Measurements from ENCODE around the gene PEAK3.

The PEAK3 gene

DNA sequence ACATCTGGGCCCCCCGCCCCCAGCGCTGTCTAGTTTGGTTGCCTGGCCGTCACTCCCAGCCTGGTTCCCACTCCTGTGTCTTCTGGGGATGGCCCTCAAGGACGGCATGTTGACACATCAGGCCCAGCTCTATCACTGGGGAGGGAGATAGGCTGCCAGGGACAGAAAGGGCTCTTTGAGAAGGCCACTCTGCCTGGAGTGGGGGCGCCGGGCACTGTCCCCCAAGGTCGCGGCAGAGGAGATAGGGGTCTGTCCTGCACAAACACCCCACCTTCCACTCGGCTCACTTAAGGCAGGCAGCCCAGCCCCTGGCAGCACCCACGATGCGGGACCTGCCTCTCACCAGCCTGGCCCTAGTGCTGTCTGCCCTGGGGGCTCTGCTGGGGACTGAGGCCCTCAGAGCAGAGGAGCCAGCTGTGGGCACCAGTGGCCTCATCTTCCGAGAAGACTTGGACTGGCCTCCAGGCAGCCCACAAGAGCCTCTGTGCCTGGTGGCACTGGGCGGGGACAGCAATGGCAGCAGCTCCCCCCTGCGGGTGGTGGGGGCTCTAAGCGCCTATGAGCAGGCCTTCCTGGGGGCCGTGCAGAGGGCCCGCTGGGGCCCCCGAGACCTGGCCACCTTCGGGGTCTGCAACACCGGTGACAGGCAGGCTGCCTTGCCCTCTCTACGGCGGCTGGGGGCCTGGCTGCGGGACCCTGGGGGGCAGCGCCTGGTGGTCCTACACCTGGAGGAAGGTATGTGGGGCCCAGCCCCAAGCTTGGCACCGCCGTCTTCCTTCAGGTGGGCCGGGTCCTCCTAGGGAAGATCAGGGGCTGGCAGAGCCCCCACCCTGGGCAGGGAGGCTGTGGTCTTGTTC lies 32.7 kb downstream of the PEAK3 start, which contains the start of gene AMH:
TSS of gene AMH (plus strand) at position 314 of the 857 bp plus-strand sequence. CDS start at position 324, 10 bp downstream.
- DNase-seq, result no peak

DNA sequence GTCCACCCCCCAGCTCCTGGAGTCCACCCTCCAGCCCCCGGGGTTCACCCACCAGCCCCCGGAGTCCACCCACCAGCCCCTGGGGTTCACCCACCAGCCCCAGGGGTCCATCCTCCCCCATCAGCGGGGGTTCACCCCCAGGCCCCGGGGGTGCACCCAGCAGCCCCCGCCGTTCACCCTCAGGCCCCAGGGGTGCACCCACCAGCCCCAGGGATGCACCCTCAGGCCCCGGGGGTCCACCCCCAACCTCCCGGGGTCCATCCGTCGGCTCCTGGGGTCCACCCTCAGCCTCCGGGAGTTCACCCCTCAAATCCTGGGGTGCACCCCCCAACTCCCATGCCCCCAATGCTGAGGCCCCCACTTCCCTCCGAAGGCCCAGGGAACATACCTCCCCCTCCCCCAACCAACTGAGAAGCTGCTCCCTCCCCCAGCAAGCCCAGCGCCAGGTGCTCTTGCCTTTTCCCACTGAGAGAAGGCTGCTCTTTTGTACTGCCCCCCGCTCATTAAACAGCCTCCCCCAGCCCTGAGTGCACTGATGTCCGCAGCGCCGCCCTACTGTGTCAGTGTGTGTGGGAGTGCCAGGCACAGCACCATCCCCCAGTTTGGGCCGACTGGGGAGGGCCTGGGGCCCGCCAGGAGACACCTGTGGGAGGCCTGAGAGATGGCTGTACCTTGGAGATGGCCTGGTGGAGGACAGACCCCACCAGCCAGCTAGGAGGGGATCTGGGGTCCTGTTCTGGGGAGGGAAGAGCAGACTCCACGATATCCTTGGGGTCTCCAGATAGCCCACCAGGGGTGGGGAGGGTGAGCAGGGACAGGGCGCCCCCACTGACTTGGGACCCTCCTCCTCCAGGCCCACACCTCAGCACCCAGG lies 33.6 kb downstream of the PEAK3 start:
- DNase-seq, result no peak

DNA sequence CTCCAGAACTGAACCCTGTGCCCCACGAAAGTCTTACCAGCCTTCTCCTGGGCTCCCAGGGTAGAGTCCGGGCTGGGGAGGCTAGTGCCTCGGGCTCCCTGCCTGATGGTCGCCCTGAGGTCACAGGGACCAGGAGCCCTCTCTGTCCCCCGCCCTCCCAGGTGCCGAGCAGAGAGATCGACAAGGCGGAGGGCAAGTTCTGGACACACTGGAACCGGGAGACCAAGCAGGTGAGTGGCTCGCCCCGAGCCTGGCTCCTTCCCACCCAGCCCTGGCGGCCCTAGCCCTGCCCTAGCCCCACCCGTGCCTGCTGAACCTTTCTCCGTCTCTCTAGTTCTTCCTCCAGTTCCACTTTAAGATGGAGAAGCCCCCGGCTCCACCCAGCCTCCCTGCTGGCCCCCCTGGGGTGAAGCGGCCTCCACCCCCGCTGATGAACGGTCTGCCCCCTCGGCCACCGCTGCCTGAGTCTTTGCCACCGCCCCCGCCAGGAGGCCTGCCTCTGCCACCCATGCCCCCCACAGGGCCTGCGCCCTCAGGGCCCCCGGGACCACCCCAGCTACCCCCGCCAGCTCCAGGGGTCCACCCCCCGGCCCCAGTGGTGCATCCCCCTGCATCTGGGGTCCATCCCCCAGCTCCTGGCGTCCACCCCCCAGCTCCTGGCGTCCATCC lies 34.4 kb downstream of the PEAK3 start:
- no peak for DNase-seq

DNA sequence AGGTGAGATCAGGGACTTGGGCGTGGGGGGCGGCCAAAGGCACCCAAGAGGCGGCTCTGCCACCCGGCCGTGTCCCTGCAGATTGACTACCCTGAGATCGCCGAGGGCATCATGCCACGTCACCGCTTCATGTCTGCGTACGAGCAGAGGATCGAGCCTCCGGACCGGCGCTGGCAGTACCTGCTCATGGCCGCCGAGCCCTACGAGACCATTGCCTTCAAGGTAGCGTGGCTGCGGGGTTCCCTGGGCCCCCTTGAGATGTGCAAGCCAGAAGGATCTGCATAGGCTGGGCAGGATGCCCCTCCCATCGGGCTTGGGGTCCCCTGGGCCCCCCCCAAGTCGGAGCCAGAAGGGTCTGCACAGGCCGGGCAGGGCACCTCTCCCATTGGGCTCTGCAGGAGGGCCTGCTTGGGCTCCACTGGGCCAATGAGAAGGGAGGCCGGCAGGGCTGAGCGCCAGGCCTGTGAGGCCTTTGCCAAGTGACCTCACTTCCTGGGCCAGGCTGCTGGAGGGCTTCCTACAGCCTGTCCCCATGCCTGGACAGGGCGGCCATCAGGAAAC lies 35.1 kb downstream of the PEAK3 start:
- no peak for DNase-seq

DNA sequence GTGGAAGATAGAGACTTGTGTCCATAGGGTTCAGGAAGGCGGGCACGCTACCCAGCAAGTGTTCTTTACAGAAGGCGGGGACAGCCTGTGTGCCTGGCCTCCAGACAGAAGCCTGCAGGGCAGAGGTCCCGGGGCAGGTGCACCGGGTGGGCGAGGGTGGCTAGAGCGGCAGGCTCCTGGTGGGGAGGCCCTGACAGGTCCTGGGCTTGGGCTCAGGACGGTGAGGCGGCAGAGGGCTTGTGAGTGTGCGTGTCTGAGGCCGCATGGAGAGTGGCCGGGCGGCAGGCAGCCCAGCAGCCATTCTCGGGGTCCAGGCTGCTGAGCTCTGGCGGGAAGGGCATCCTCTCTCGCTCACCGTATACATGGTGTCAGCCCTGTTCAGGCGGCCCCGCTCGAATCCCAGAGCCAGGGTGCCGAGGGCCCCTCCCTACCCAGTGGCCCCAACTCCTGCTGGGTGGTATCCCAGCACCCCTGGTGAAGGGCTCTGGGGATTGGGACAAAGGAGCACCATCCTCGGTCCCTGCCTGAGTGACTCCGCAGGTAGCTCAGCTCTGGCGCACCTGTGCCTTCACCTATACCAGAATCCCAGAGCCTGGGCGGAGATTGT lies 35.9 kb downstream of the PEAK3 start:
- no peak for DNase-seq

DNA sequence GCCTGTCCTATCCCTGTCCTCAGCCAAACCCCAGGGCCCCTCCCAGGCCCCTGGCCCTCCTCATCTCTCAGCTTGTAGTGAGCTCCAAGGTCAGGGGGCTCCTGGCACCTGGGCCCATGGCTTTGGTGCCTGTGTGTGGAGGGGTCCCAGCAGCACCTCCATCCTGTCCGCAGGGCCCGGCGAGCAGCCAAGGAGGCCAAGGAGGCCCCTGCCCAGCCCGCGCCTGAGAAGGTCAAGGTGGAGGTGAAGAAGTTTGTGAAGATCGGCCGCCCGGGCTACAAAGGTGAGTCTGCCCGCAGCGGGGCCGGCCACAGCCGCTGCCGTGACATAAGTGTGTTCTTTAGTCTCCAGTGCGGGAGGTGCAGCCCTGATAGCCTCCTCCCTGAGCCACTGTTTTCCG lies 36.7 kb downstream of the PEAK3 start:
- no peak for DNase-seq

DNA sequence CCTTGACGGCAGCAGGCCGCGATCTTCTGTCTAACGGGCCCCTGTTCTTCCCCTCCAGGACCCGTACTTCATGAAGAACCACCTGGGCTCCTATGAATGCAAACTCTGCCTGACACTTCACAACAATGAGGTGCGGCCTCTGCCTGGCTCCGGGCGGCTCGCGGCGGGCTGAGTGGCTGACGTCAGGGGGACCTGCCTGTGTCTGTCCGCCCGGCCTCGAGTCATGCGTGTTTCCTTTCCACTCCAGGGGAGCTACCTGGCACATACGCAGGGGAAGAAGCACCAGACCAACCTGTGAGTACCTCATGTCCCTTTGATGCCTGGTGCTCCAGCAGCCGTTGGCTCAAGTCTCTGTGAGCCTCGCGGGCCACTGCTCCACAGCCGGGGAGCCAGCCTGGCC lies 37.5 kb downstream of the PEAK3 start:
- no peak for DNase-seq

DNA sequence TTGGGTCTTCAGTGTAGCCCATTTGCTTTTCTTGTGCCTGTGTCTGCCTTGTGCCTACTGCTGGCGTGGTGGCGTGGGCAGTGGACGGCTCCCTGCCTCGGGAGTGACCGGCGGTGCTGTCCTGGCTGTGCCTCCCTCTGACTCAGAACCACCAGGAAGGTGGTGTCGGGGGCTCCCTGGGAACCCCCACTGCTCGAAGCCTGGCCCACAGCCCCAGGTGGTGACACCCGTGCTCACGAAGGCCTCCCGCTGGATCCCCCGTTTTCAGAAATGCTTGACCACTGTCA lies 37.9 kb downstream of the PEAK3 start:
- DNase-seq, result no peak

DNA sequence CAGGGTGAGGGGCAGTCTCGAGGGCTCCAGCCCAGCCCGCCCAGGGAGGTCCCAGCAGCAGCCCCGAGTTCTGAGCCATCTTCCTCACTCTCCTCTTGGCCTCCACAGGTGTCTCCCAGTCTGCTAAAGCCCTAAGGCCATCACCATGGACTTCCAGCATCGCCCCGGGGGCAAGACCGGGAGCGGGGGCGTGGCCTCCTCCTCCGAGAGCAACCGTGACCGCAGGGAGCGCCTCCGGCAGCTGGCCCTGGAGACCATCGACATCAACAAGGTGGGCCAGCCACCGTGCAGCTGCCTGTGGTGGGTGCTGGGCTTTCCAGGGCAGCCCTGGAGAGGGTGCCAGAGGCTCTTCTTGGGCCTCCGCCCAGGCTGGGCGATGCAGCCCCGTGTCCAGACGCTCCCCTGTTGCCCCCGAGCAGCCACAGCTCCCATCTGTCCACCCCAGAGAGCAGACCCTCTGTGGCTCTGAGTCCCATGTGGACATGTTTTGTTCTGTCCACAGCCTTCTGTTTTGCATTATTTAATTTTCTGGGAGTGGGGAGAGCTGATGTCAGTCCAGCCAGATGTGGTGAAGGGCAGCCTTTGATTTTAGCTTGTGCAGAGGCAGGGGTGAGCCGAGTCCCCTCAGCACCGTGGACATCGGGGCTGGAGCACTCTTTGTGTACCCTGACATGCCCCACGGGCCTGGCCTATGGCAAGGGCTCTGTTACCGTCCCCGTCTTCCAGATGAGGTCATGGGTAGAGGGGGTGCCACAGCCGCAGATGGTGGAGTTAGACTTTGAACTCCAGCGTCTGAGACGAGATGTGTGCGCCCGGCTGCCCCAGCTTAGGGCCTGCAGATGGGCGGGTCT lies 38.5 kb downstream of the PEAK3 start:
- no peak for DNase-seq

DNA sequence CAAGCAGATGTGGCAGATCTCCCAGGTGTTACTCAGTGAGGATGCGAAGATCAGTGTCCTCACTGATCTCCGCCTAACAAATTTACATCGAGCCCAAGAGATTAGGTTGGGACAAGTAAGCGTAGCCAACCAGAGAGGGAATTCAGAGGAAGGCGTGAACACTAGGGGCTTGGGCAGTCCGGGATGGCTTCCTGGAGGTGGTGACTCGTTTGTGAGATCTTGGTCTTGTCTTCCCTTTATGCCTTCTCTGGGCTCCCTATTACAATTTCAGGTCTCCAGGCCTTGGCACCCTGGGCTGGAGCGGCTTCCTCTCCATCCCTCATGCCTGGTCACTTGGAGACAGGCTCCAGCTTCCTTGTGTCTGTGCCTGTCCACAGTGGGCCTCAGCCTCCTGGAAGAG lies 39.2 kb downstream of the PEAK3 start:
- DNase-seq, result no peak

DNA sequence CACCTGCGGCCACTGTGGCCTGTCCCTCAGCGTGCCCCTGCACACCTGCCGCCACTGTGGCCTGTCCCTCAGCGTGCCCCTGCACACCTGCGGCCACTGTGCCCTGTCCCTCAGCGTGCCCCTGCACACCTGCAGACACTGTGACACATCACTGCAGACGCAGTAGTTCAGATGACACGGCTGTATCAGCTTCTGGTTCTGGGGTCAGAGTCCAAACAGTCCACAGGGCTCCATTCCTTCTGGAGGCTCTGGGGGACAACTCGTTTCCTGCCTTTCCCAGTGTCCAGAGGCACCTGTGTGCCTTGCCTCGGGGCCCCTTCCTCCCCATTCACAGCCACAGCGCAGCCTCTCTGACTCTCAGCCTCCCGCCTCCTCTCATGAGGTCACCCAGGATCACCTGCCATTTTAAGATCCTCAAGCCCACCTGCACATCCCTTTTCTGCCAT lies 39.9 kb downstream of the PEAK3 start:
- DNase-seq, result no peak

DNA sequence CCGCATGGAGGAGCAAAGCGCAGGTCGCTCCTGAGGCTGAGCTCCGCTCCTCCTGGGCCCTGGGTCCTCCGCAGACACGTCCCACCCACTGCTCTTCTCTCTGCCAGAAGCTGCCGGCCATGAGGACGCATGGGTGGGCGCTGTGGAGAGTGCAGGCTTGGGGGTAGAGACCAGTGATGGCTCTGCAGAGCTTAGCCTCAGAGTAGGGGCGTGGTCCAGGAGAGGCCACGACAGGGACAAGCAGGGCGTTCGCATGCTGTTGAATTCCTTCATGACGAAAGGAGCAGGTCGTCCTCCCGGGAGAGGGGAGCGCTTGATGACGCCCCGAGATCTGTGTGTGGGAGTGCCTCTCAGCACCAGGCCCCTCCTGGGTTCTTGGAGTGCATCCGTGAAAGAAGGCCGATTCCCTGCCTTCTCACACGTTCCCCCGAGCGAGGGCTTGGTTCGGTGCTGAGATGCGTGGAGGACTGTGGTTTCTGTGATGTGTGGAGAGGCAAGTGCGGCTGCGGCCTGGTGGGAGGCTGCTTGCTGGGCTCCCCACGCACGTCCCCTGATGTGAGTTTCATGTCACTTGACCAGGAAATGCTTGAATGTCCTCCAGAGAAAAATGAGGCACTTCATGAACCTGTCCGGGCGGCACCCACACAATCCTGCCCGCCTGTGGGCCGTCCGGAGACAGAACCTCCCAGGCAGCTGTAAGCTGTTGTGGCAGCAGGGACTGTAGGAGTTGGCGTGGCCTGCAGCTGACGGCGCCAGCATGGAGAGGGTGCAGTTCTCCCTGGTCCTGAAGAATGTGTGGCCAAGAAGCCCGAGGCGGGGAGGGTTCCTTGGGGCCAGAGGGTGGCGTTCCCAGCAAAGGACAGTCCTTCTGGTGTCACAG lies 40.9 kb downstream of the PEAK3 start:
- DNase-seq, result no peak

DNA sequence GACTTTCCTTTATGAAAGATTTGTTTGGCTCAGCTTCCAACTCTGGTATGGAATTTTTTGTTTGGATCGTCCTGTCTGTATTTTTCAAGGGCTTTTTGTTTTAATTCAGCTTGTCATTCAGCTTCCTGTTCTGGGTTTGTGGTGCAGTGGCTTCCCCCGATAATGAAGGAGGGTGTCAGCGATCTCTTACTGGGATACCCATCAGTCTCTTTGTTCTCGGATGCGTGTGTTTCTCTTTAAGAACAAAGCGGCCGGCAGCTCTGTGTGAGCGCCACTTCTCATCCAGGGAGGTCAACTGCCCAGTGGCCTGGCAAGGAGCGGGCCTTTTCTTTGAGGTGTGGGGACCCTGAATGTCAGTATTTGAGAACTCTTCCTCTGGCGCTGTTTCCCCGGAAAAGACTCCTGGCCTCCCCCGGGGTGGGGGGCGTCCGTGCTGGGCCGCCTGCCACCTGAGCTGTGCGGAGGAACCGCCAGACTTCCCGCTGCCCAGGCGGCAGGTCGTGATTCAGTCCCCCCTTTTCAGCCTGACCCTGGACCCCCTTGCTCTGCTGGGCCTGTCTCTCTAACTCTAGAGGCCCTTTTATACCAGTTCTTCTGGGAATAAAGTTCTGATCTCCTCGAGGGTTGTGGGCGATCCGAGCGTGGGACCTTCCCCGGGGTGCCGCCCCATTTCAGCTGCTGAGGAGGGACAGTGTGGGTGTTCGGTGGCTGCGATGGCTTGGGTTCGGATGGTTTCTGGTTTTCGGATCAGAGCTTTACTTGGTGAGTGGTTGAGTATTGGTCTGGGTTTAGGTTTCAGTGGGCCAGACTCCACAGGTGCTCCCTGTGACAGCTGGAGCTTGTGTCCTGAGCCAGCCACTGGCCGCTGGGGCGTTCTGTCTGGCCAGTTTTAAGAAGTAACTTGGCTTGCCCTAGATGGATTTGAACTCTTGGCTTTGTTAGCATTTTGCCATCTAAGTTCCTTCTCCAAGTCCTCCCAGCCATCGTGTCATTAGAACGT lies 41.9 kb downstream of the PEAK3 start:
- no peak for DNase-seq

DNA sequence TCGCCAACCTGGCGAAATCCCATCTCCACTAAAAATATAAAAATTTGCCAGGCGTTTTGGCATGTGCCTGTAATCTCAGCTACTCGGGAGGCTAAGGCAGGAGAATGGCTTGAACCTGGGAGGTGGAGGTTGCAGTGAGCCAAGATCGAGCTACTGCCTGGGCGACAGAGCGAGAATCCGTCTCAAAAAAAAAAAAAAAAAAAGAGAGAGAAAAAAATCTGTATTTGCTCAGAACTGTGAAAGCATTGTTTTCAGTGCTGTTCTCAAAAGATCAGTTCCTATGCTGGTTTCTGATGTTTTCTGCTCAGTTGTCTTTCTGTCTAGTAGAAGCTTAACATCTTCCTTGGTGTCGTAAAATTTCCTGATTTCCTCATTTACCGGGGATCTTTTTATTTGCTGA lies 42.8 kb downstream of the PEAK3 start:
- DNase-seq, result no peak

DNA sequence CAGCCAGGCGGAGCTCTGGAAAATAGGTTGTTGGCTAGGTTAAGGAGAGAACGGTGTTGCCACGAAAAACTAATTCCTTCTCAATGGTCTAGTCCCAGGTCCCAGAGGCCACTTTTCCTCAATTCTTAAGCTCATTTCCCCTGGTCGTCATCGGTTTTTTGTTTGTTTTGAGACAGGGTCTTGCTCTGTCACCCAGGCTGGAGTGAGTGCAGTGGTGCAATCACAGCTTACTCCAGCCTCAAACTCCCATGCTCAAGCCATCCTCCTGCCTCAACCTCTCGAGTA lies 44.2 kb downstream of the PEAK3 start:
- no peak for DNase-seq

DNA sequence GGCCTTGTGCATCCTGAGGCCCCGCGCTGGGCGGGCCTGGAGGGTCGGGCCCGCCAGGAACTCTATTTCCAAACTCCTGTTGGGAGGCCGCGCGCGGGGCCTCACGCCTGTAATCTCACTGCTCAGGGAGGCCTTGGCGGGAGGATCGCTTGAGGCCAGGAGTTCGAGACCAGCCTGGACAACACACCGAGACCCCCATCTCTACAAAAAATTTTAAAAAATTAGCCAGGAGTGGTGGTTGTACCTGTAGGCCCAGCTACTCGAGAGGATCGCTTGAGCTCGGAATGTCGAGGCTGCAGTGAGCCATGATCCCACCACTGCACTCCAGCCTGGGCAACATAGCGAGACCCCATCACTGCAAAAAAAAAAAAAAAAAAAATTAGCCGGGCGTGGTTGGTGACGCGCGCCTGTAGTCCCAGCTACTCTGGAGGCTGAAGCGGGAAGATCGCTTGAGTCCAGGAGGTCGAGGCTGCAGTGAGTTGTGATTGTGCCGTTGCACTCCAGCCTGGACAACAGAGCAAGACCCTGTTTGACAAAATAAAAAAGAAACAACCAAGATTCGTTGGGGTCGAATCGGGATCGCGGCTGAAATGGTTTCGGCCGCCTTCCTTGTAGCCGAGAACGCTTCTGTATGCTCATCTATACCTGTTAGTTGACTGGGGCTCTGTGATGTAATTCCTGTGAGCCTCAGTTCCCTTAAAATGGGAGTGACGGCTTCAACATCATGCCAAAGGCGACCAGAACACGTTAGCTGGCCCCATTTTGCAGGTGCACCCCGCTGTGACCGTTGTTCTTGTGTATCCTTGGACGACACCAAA lies 44.7 kb downstream of the PEAK3 start:
- no peak for DNase-seq

DNA sequence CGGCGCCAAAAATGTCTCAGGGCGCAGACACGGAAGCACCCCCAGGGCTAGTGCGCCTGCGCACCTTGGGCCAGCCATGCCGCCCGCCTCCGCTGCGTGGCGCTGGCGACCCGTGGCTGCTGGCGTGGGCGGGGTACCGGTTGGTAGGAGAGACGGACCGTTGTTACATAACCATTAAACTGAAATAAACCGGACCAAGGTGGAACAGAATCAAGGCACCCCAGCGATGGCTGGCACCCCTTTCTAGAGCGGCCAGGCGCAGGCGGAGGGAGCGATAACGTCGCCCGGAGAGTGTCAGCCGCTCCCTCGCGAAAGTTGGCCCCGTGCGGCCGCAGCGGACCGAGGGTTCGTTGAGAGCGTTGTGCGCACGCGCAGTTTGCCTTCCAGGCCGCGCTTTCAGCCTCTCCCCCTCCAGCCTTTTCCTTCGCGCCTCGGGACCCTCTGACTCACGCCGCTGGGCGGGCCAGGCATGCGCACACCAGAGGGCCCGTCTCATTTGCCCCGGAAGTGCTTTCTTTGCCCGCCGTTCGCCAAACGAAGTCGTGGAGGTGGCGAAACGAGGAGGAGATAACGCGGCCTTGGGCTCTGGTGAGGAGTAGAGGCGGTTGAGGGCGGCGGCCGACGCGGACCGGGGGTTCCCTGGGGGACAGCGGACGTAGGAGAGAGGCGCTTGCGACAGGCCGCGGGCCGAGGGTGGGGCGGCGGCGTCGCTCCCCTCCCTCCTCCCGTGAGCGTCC lies 45.5 kb downstream of the PEAK3 start, which contains the start of the genes PLEKHJ1 and SF3A2:
TSS of gene PLEKHJ1 (minus strand) at position 16 of the 737 bp plus-strand sequence. CDS start 81 bp downstream, outside the sequence.
TSS of gene SF3A2 (plus strand) at position 511 of the 737 bp plus-strand sequence. CDS start 6,595 bp downstream, outside the sequence.
- peak; percentile 94 for DNase-seq

DNA sequence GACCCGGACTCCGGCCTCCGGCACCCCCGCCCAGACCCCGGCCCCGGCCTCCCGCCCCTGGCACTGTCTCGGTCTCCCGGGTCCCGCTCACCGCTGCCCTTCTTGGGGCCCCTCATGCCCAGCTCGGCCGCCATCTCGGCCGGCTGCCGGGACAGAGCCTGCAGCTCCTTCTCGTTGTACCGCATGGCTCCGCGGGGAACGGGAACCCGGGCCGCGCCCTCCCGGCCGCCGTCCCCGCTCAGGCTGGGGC lies 46.0 kb downstream of the PEAK3 start:
- DNase-seq, result no peak
